HCT116 (cell line): Measurements from ENCODE around the gene SAMD14.

Experiments
- CEBPB ChIP-seq: IDR thresholded peaks from 2 replicates; pipeline ENCODE4 v1.6.1; 2012; ENCODE audit warnings: low read depth
- CTCF ChIP-seq, 3 experiments: fragments of 200-600 bp in 1 of 3; sonication (generic) in 1 of 3; IDR thresholded peaks in 2 of 3; conservative IDR thresholded peaks in 1 of 3; 2 replicates each; pipeline ENCODE4 v1.5.1; 2012 to 2017; ENCODE audit warnings: low read depth in 2 of 3, low read length in 2 of 3, antibody characterized with exemption in 1 of 3, borderline replicate concordance in 1 of 3, control low read depth in 1 of 3, mild to moderate bottlenecking in 1 of 3, mixed read lengths in 1 of 3, mixed run types in 1 of 3, moderate library complexity in 1 of 3; ENCODE audit not compliant: insufficient read depth in 1 of 3
- EGR1 ChIP-seq: IDR thresholded peaks from 2 replicates; pipeline ENCODE4 v1.6.1; 2012; ENCODE audit warnings: low read depth
- EZH2phosphoT487 ChIP-seq: fragments of 200-600 bp; IDR thresholded peaks from 2 replicates; pipeline ENCODE4 v1.6.1; 2018; ENCODE audit warnings: antibody characterized with exemption, borderline replicate concordance
- JUND ChIP-seq: IDR thresholded peaks from 2 replicates; pipeline ENCODE4 v1.6.1; 2012
- POLR2A ChIP-seq: IDR thresholded peaks from 2 replicates; pipeline ENCODE4 v1.7.0; 2011; ENCODE audit warnings: borderline replicate concordance; ENCODE audit not compliant: insufficient read depth, insufficient read length; ENCODE audit errors: extremely low read depth
- SP1 ChIP-seq: IDR thresholded peaks from 2 replicates; pipeline ENCODE4 v1.6.1; 2012; ENCODE audit warnings: low read depth
- TCF7L2 ChIP-seq: IDR thresholded peaks from 2 replicates; pipeline ENCODE4 v1.7.0; 2011; ENCODE audit warnings: borderline replicate concordance, inconsistent platforms; ENCODE audit not compliant: insufficient read depth, insufficient read length; ENCODE audit errors: extremely low read depth
- YY1 ChIP-seq: IDR thresholded peaks from 2 replicates; pipeline ENCODE4 v1.6.1; 2011; ENCODE audit warnings: low read length, low read depth, moderate library complexity, mild to moderate bottlenecking; ENCODE audit not compliant: insufficient replicate concordance; ENCODE audit errors: extremely low read depth
- ZFX ChIP-seq: fragments of 450-650 bp; IDR thresholded peaks from 2 replicates; pipeline ENCODE4 v1.6.1; 2017
- TF ChIP-seq, protein P1 (sequence below): IDR thresholded peaks from 2 replicates; pipeline ENCODE4 v1.6.1; 2012; ENCODE audit warnings: low read depth
- TF ChIP-seq, protein P2 (sequence below): IDR thresholded peaks from 2 replicates; pipeline ENCODE4 v1.6.1; 2012
- TF ChIP-seq, protein P3 (sequence below): IDR thresholded peaks from 2 replicates; pipeline ENCODE4 v1.6.1; 2012

- TF ChIP-seq CTCF (IDR thresholded peaks at IDR 0.05 in 2 of 3, conservative IDR thresholded peaks at IDR 0.05 in 1 of 3; ENCODE audit: borderline replicate concordance in 1 of 3, insufficient read depth in 1 of 3, low read depth in 2 of 3, low read length in 2 of 3) = no peak
- TF ChIP-seq CEBPB = no peak
- TF ChIP-seq ZFX = no peak
- TF ChIP-seq, protein P1, sequence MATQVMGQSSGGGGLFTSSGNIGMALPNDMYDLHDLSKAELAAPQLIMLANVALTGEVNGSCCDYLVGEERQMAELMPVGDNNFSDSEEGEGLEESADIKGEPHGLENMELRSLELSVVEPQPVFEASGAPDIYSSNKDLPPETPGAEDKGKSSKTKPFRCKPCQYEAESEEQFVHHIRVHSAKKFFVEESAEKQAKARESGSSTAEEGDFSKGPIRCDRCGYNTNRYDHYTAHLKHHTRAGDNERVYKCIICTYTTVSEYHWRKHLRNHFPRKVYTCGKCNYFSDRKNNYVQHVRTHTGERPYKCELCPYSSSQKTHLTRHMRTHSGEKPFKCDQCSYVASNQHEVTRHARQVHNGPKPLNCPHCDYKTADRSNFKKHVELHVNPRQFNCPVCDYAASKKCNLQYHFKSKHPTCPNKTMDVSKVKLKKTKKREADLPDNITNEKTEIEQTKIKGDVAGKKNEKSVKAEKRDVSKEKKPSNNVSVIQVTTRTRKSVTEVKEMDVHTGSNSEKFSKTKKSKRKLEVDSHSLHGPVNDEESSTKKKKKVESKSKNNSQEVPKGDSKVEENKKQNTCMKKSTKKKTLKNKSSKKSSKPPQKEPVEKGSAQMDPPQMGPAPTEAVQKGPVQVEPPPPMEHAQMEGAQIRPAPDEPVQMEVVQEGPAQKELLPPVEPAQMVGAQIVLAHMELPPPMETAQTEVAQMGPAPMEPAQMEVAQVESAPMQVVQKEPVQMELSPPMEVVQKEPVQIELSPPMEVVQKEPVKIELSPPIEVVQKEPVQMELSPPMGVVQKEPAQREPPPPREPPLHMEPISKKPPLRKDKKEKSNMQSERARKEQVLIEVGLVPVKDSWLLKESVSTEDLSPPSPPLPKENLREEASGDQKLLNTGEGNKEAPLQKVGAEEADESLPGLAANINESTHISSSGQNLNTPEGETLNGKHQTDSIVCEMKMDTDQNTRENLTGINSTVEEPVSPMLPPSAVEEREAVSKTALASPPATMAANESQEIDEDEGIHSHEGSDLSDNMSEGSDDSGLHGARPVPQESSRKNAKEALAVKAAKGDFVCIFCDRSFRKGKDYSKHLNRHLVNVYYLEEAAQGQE = no peak
- TF ChIP-seq SP1 = no peak
- TF ChIP-seq JUND = no peak
- no peak for TF ChIP-seq POLR2A
- TF ChIP-seq EZH2phosphoT487 = no peak
- TF ChIP-seq, protein P2, sequence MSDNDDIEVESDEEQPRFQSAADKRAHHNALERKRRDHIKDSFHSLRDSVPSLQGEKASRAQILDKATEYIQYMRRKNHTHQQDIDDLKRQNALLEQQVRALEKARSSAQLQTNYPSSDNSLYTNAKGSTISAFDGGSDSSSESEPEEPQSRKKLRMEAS = no peak
- no peak for TF ChIP-seq TCF7L2
- TF ChIP-seq EGR1 = no peak
- no peak for TF ChIP-seq YY1
- TF ChIP-seq, protein P3, sequence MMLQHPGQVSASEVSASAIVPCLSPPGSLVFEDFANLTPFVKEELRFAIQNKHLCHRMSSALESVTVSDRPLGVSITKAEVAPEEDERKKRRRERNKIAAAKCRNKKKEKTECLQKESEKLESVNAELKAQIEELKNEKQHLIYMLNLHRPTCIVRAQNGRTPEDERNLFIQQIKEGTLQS = no peak
These were observed 17.1 kb upstream of the SAMD14 start for GRCh38 chr17:50146927-50147665.
